Measurements from ENCODE around the gene ACOT11.

GRCh38 chr1:54532033-54532432, 16.0 kb upstream of the ACOT11 start:
- no peak for TF ChIP-seq REST (IDR thresholded peaks at IDR 0.05; ENCODE audit: low read depth, low read length)
- no peak for TF ChIP-seq EZH2phosphoT487 (IDR thresholded peaks at IDR 0.05; ENCODE audit: borderline replicate concordance, low read depth)
- TF ChIP-seq CTCF (IDR thresholded peaks at IDR 0.05): no peak
- TF ChIP-seq CHD2 (IDR thresholded peaks at IDR 0.05; ENCODE audit: low read length, partially characterized antibody): no peak
- no peak for TF ChIP-seq POLR2AphosphoS5 (IDR thresholded peaks at IDR 0.05; ENCODE audit: low read depth, low read length)
- TF ChIP-seq RAD21 (IDR thresholded peaks at IDR 0.05; ENCODE audit: low read length): no peak
- TF ChIP-seq SIN3A (IDR thresholded peaks at IDR 0.05; ENCODE audit: borderline replicate concordance, low read depth, low read length): no peak
- TF ChIP-seq NFIC (IDR thresholded peaks at IDR 0.05; ENCODE audit: borderline replicate concordance): no peak
